ENCODE data around the gene POLR3H. TPM values are rescaled to one million over a fixed set of nuclear protein-coding genes. Genes with fewer than 3 reads are reported as not detected.

POLR3H gene
- total and polyA plus RNA-seq, 10 of the 15 experiments (the other 5 are each of a cell fraction or from before 2014, with no cell fraction given), result 3.5 to 62.7 (median 24.6) TPM

GRCh38 chr22:41562461-41562860, 18.2 kb upstream of the POLR3H start:
- no peaks in the 10 kb centered on the region for H3K9me3 ChIP-seq (replicated peaks; ENCODE audit: control insufficient read depth, insufficient read depth, low read length)
- intact Hi-C loops (cut with micrococcal nuclease; ENCODE audit: unreplicated experiment), result no loop called here
- ChIA-PET RAD21 (ENCODE audit: unreplicated experiment) (no interaction called here), POLR2A (no interaction called here), SMC1A (ENCODE audit: uncharacterized antibody, unreplicated experiment) (no interaction called here), CTCF (interaction anchor here (0.7 kb wide), 1 partner anchor 1412 kb away, joined by 3 read pairs; no protein-coding TSS in a partner anchor)
- H3K79me2 ChIP-seq (ENCODE audit: control insufficient read depth, insufficient read depth, low read length), result no peaks in the 10 kb centered on the region
- H3K9ac ChIP-seq (ENCODE audit: control insufficient read depth, insufficient read depth, low read length), result no peak overlapping the region
- BruUV-seq (replicated peaks), result no TSS peak
- DNase-seq (ENCODE audit: low read depth, low spot score) (no peak), ATAC-seq (no peak), FAIRE-seq (no peak)
- H3K4me3 ChIP-seq, result no peak overlapping the region
- H2AFZ ChIP-seq (ENCODE audit: control insufficient read depth, low read depth, low read length), result no peak overlapping the region
- H3K4me1 ChIP-seq (ENCODE audit: control insufficient read depth, insufficient read depth, low read length), result no peaks in the 10 kb centered on the region
- no peak for TF ChIP-seq NBN (IDR thresholded peaks at IDR 0.05)
- TF ChIP-seq, protein P1, sequence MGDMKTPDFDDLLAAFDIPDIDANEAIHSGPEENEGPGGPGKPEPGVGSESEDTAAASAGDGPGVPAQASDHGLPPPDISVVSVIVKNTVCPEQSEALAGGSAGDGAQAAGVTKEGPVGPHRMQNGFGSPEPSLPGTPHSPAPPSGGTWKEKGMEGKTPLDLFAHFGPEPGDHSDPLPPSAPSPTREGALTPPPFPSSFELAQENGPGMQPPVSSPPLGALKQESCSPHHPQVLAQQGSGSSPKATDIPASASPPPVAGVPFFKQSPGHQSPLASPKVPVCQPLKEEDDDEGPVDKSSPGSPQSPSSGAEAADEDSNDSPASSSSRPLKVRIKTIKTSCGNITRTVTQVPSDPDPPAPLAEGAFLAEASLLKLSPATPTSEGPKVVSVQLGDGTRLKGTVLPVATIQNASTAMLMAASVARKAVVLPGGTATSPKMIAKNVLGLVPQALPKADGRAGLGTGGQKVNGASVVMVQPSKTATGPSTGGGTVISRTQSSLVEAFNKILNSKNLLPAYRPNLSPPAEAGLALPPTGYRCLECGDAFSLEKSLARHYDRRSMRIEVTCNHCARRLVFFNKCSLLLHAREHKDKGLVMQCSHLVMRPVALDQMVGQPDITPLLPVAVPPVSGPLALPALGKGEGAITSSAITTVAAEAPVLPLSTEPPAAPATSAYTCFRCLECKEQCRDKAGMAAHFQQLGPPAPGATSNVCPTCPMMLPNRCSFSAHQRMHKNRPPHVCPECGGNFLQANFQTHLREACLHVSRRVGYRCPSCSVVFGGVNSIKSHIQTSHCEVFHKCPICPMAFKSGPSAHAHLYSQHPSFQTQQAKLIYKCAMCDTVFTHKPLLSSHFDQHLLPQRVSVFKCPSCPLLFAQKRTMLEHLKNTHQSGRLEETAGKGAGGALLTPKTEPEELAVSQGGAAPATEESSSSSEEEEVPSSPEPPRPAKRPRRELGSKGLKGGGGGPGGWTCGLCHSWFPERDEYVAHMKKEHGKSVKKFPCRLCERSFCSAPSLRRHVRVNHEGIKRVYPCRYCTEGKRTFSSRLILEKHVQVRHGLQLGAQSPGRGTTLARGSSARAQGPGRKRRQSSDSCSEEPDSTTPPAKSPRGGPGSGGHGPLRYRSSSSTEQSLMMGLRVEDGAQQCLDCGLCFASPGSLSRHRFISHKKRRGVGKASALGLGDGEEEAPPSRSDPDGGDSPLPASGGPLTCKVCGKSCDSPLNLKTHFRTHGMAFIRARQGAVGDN (IDR thresholded peaks at IDR 0.05), result no peak
- TF ChIP-seq BACH1 (IDR thresholded peaks at IDR 0.05; ENCODE audit: borderline replicate concordance), result no peak
- TF ChIP-seq FOXM1 (IDR thresholded peaks at IDR 0.05; ENCODE audit: low read depth, low read length), result no peak
- no peak for TF ChIP-seq SP1 (IDR thresholded peaks at IDR 0.05; ENCODE audit: low read depth, low read length)
- TF ChIP-seq ASH2L (IDR thresholded peaks at IDR 0.05; ENCODE audit: borderline replicate concordance, low read depth), result no peak
- no peak for TF ChIP-seq PBX3 (IDR thresholded peaks at IDR 0.05; ENCODE audit: insufficient replicate concordance, low read depth, low read length)
- no peak for TF ChIP-seq BHLHE40 (IDR thresholded peaks at IDR 0.05; ENCODE audit: borderline replicate concordance in 1 of 2, low read depth in 2 of 2, low read length in 1 of 2)
- 37% methylated on average over 4 of the region's 4 CpGs for WGBS (ENCODE audit: insufficient coverage, insufficient replicate concordance, low lambda C conversion rate, missing lambda C conversion rate)
- H4K20me1 ChIP-seq (ENCODE audit: control insufficient read depth, insufficient read depth), result no peaks in the 10 kb centered on the region
- no peaks in the 10 kb centered on the region for H3K36me3 ChIP-seq (ENCODE audit: control insufficient read depth in 2 of 2, insufficient read depth in 2 of 2, low read length in 1 of 2)
- H3K27me3 ChIP-seq (replicated peaks in 1 of 2; ENCODE audit: control insufficient read depth in 2 of 2, insufficient read depth in 2 of 2, low read length in 1 of 2), result peaks cover 0 to 5% of the 10 kb centered on the region in 2 experiments; a peak in 3 of 4 replicates
- in situ Hi-C loops (cut with MboI), result no loop called here
- no peak overlapping the region for H3K4me2 ChIP-seq (ENCODE audit: control insufficient read depth, insufficient read depth)
- no peak overlapping the region for H3K27ac ChIP-seq (ENCODE audit: control insufficient read depth, insufficient read depth)

All from GM12878 (cell line).